Panc1 (cell line): ENCODE results near the gene MICALL2.

ENCODE experiments used
- POLR2AphosphoS5 ChIP-seq: IDR thresholded peaks from 2 replicates; pipeline ENCODE4 v1.6.1; 2012; ENCODE audit warnings: mild to moderate bottlenecking, low read depth, low read length, moderate library complexity
- TF ChIP-seq, protein P1 (sequence below): fragments of 450-650 bp; IDR thresholded peaks from 2 replicates; pipeline ENCODE4 v1.5.1; 2017; ENCODE audit warnings: mild to moderate bottlenecking

DNA sequence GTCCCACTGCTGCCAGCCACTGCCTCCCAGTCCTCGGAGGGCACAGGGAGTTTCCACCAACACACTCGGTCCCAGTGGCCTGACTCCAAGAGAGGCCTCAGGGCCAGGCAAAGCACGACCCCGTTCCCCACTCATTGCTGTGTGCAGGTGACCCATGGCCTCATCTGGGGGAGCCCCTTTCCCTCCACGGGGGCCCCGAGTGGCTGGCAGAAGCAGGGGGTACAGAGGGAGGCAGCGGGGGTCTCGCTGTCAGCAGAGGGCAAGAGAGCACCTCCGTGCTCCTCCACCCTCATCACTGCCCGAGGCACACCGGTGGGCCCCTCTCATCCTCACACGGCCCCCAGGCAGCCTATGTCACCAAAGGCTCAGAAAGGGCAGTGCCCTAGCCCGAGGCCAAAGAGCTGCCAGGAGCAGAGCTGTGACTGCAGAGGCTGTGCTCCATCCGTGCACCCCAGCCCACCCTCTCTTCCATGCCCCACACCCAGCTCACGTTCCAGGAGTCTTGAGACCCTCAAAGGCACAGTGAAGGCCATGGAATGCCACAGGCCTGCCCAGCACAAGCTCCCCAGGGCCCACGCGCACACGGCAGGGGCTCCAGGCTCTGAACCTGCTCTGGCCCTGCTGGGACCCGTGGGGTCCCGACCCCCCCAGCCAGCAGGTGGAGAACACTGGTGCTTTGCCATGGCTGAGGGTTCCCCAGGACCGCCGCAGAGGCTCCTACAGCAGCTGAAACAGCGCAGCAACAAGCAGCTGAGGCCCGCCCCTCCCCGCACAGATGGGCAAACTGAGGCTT, 25.9 kb downstream of the MICALL2 start:
- TF ChIP-seq, protein P1, sequence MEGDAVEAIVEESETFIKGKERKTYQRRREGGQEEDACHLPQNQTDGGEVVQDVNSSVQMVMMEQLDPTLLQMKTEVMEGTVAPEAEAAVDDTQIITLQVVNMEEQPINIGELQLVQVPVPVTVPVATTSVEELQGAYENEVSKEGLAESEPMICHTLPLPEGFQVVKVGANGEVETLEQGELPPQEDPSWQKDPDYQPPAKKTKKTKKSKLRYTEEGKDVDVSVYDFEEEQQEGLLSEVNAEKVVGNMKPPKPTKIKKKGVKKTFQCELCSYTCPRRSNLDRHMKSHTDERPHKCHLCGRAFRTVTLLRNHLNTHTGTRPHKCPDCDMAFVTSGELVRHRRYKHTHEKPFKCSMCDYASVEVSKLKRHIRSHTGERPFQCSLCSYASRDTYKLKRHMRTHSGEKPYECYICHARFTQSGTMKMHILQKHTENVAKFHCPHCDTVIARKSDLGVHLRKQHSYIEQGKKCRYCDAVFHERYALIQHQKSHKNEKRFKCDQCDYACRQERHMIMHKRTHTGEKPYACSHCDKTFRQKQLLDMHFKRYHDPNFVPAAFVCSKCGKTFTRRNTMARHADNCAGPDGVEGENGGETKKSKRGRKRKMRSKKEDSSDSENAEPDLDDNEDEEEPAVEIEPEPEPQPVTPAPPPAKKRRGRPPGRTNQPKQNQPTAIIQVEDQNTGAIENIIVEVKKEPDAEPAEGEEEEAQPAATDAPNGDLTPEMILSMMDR = no peak
- TF ChIP-seq POLR2AphosphoS5 = no peak
